Measurements from ENCODE around the gene PIANP.

- TF ChIP-seq, protein P1, sequence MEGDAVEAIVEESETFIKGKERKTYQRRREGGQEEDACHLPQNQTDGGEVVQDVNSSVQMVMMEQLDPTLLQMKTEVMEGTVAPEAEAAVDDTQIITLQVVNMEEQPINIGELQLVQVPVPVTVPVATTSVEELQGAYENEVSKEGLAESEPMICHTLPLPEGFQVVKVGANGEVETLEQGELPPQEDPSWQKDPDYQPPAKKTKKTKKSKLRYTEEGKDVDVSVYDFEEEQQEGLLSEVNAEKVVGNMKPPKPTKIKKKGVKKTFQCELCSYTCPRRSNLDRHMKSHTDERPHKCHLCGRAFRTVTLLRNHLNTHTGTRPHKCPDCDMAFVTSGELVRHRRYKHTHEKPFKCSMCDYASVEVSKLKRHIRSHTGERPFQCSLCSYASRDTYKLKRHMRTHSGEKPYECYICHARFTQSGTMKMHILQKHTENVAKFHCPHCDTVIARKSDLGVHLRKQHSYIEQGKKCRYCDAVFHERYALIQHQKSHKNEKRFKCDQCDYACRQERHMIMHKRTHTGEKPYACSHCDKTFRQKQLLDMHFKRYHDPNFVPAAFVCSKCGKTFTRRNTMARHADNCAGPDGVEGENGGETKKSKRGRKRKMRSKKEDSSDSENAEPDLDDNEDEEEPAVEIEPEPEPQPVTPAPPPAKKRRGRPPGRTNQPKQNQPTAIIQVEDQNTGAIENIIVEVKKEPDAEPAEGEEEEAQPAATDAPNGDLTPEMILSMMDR (IDR thresholded peaks at IDR 0.05), result no peak
- TF ChIP-seq POLR2A (IDR thresholded peaks at IDR 0.05), result no peak
Observed at GRCh38 chr12:6650832-6651231, 49.8 kb downstream of the PIANP start.

Measured in tibial nerve (tissue), 3 donors.